Activated T-cell treated with anti-CD3 and anti-CD28 coated beads, Interleukin-2, amount 50 U/mL, for 4 hours (primary cell): ENCODE data around the gene UTF1. TPM values are rescaled to one million over a fixed set of nuclear protein-coding genes. Genes with fewer than 3 reads are reported as not detected.
A peak's percentile ranks its signal among the peaks of the same experiment; 100 is the strongest.
"Not testable (repeated sequence)": the region's sequence is repeated elsewhere in the genome, so short reads cannot be mapped to it uniquely, and the experiment has no call there.

ENCODE experiments used
- ATAC-seq, 2 donors: fragments of 200-7000 bp; cut with Tn5 transposase; one replicate each; pipeline ENCODE4 v1.10.0; 2021
- DNase-seq: peaks from one replicate; pipeline ENCODE4 v3.0.0-alpha.2; 2020
- H3K27me3 Mint-ChIP-seq: one replicate; pipeline ENCODE4 v1.8.0; 2021; ENCODE audit warnings: low read depth, mixed read lengths
- H3K36me3 Mint-ChIP-seq: one replicate; pipeline ENCODE4 v1.8.0; 2022; ENCODE audit warnings: mixed read lengths; ENCODE audit not compliant: insufficient read depth
- H3K4me1 Mint-ChIP-seq: one replicate; pipeline ENCODE4 v1.8.0; 2021; ENCODE audit warnings: low read depth, mixed read lengths
- H3K4me3 Mint-ChIP-seq: one replicate; pipeline ENCODE4 v1.8.0; 2021; ENCODE audit warnings: mild to moderate bottlenecking, moderate library complexity, mixed read lengths
- H3K9me3 Mint-ChIP-seq: one replicate; pipeline ENCODE4 v1.8.0; 2021; ENCODE audit warnings: mixed read lengths
- total RNA-seq, 3 donors: library from RNA; stranded (reverse); gene quantifications; one replicate each; pipeline ENCODE4 v1.2.1, GENCODE V29; 2021

Gene UTF1
- total RNA-seq, 3 donors from 2014 or later = 0.25 TPM; not detected in 2

DNA sequence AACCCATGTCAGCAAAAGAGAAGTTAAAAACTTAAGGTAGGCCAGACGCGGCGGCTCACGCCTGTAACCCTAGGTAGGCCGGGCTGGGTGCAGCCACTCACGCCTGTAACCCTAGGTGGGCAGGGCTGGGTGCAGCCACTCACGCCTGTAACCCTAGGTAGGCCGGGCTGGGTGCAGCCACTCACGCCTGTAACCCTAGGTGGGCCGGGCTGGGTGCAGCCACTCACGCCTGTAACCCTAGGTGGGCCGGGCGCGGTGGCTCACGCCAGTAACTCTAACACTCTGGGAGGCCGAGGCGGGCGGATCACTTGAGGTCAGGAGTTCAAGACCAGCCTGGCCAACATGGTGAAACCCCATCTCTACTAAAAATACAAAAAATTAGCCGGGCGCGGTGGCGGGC, 8.3 kb upstream of the UTF1 start:
- H3K9me3 Mint-ChIP-seq, H3K36me3 Mint-ChIP-seq, DNase-seq, ATAC-seq, H3K4me3 Mint-ChIP-seq: not testable (repeated sequence)
- Mint-ChIP-seq H3K4me1 (peaks cover 12% of the 10 kb centered on the region), H3K27me3 (peaks cover 34% of the 10 kb centered on the region)

DNA sequence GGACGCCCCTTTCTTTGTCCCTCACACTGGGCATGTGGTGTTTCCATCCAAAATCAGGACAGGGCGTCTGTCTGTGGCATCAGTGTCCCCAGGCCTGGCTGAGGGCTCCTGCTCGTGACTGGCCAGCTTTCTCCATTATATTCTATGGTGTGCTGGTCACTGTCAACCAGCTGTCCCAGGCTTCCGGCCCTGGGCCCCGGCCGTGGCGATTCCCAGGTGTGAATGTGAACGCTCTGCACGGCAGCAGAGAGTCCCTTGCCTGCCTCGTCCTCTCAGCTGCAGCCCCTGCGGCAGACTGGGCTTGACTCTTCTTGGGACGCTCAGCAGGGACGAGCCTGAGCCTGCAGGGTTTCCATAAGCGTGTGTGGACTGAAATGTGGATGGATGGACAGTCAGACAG, 5.9 kb upstream of the UTF1 start:
- H3K36me3 Mint-ChIP-seq = no peaks in the 10 kb centered on the region
- H3K27me3 Mint-ChIP-seq = peaks cover 47% of the 10 kb centered on the region
- no peak for DNase-seq
- ATAC-seq = no peak
- peaks cover 13% of the 10 kb centered on the region for H3K4me1 Mint-ChIP-seq
- H3K4me3 Mint-ChIP-seq = no peak overlapping the region
- no peaks in the 10 kb centered on the region for H3K9me3 Mint-ChIP-seq

DNA sequence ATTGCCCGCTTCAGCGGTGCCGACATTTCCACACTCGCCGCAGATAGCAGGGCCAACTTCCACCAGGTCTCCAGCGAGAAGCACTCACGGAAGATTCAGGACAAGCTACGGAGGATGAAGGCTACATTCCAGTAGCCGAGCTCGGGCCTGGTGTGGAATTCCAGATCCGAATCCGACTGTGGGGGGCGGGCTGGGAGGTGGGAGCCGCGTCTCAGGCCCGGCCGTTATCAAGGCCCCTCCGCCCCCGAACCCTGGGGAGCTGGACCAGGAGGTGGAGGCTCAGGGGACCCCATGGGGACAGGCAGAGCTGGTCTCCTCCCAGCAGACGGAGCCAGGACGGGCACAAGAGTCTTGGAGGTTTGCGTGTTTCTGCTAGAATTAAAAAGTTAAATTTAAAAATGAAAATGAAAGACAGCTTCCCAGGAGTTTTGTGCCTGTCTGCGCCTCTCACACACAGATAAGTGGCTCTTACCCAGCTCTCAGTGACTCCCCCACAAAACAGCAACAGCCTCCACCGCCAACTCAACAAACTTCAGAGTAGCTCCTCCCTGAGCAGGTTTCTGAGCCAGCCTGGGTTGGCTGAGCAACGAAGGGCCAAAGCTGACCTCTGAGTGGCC, 5.2 kb upstream of the UTF1 start:
- no peak for ATAC-seq
- no peak for DNase-seq
- H3K9me3 Mint-ChIP-seq = no peaks in the 10 kb centered on the region
- H3K4me3 Mint-ChIP-seq = no peak overlapping the region
- peaks cover 16% of the 10 kb centered on the region for H3K4me1 Mint-ChIP-seq
- no peaks in the 10 kb centered on the region for H3K36me3 Mint-ChIP-seq
- peaks cover 52% of the 10 kb centered on the region for H3K27me3 Mint-ChIP-seq

DNA sequence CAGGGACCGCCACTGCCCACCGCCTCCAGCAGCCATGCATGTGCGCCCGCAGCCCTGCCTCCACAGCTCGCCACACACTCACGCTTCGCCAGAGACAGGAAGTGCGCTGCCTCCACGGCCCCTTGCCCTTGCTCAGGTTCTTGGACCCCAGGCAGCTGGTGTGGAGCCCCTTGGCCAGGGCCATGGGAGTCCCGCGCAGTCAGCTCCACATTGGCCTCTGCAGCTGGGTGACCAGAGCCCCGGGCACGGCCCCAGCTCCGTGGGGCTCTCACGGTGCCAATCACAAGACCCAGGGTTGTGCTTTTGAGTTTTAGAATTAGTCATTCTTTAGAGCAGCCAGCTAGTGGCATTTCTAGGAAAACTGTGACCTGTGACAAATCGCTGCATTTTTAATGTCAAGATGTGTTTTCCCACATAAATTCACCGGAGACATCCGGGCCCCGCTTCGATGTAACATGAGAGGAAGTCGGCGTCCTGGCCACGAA, 4.3 kb upstream of the UTF1 start:
- Mint-ChIP-seq H3K27me3 (peaks cover 54% of the 10 kb centered on the region), H3K4me1 (peaks cover 16% of the 10 kb centered on the region), H3K9me3 (no peaks in the 10 kb centered on the region), H3K36me3 (no peaks in the 10 kb centered on the region), H3K4me3 (peak overlapping the region; percentile 24)
- peak; percentile 25 to 39 for ATAC-seq
- no peak for DNase-seq

DNA sequence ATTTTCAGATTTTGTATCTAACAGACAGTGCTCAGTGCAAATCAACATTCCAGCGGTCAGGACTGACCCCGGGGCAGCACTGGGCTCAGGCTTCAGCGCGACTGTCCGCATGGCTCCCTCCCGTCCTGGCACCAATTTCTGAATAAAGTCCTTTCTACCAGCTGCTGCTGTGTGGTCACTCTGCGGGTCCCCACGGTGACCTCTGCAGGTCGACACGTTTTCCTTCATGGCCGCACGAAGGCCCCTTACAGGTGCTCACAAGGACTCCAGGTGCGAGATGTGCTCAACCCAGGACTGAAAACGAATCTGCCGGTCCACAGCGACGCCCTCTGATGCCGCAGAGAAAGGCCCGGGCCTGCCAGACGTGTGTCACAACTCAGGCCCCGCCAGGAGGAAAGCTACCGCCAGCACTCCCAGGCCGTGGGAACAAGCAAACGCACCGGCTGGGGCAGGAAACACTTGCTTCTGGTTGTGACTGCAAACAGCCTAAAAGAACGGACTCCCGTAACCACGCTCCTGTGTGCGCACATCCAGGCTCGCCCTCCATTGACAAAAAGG, 3.7 kb upstream of the UTF1 start:
- DNase-seq (no peak), ATAC-seq (peak in 1 of 2 donors; percentile 35)
- peaks cover 52% of the 10 kb centered on the region for H3K27me3 Mint-ChIP-seq
- H3K36me3 Mint-ChIP-seq = no peaks in the 10 kb centered on the region
- H3K4me3 Mint-ChIP-seq = peak overlapping the region; percentile 24
- H3K4me1 Mint-ChIP-seq = peaks cover 16% of the 10 kb centered on the region
- H3K9me3 Mint-ChIP-seq = no peaks in the 10 kb centered on the region

DNA sequence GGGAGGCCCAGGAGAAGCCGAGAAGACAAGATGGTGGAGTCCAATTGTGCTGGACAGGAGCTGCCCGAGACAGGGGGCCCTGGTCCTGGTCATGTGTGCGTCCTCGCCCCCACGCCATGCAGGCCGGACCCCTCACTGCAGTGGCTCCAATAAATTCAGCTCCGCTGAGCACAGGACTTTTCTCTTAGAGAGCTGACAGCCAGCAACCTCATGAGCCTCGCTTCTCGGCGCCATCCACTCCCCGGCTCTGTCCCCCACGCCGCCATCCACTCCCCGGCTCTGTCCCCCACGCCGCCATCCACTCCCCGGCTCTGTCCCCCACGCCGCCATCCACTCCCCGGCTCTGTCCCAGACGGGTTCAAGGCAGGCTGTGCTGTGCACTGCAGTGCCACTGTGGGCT, 2.8 kb upstream of the UTF1 start:
- ATAC-seq (no peak), DNase-seq (no peak)
- Mint-ChIP-seq H3K4me3 (no peak overlapping the region), H3K36me3 (no peaks in the 10 kb centered on the region), H3K9me3 (no peaks in the 10 kb centered on the region), H3K27me3 (peaks cover 58% of the 10 kb centered on the region), H3K4me1 (peaks cover 18% of the 10 kb centered on the region)

DNA sequence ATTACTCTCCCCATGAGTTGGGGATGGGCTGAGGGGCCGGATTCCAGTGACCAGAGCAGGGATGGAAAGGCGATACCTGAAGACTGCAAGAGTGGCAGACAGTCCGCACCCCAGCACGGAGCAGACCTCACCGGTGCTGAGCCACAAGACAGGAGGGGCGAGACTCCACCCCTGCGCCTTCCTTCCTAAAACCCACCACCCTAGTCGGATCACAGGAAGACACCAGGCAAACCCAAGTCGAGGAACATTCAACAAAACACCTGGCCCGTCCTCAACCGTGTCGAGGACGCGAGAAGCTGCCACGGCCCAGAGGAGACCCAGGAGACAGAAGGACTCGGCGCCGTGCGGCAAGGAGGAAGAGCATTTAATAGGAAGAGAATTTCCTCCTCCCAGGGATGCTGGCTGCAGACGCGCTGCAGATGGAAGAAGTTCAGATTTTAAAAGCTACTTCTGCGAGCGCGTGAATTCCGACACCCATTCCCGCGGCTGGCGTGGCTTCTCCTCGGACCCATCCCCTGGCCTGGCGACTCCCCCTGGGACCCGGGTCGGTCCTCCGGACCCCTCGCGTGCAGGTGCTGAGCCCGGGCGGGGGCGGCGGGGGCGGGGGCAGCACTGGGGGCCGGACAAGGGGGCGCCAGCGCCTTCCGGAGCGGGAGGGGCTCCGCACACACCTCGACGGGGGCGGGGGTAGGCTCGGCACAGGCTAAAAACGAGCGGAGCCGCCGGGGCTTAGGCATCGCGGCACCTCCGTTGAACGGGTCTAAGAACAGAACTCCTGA, 563 bp upstream of the UTF1 start:
- H3K4me3 Mint-ChIP-seq = no peak overlapping the region
- DNase-seq = no peak
- peaks cover 71% of the 10 kb centered on the region for H3K27me3 Mint-ChIP-seq
- no peaks in the 10 kb centered on the region for H3K9me3 Mint-ChIP-seq
- ATAC-seq = peak in 1 of 2 donors; percentile 13
- peaks cover 20% of the 10 kb centered on the region for H3K4me1 Mint-ChIP-seq
- no peaks in the 10 kb centered on the region for H3K36me3 Mint-ChIP-seq

DNA sequence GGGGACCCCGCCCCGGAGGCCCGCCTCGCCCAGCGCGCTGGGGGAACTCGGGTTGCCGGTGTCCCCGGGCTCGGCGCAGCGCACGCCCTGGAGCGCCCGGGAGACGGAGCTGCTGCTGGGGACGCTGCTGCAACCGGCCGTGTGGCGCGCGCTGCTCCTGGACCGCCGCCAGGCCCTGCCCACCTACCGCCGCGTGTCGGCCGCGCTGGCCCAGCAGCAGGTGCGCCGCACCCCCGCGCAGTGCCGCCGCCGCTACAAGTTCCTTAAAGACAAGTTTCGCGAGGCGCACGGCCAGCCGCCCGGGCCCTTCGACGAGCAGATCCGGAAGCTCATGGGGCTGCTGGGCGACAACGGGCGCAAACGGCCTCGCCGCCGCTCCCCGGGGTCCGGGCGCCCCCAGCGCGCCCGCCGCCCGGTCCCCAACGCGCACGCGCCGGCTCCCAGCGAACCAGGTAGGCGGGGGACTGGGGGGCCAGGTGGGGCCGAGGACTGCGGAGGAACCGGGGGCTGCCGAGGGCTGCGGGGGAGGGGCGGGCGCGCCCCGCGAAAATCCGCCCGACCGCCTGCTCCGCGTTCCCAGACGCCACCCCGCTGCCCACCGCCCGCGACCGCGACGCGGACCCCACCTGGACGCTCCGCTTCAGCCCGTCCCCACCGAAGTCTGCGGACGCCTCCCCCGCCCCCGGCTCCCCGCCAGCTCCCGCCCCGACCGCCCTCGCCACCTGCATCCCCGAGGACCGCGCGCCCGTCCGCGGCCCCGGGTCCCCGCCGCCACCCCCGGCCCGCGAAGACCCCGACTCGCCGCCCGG, 574 bp downstream of the UTF1 start:
- Mint-ChIP-seq H3K4me3 (no peak overlapping the region), H3K27me3 (peaks cover 72% of the 10 kb centered on the region), H3K9me3 (no peaks in the 10 kb centered on the region), H3K36me3 (no peaks in the 10 kb centered on the region), H3K4me1 (peaks cover 23% of the 10 kb centered on the region)
- DNase-seq = no peak
- peak in 1 of 2 donors; percentile 44 for ATAC-seq

DNA sequence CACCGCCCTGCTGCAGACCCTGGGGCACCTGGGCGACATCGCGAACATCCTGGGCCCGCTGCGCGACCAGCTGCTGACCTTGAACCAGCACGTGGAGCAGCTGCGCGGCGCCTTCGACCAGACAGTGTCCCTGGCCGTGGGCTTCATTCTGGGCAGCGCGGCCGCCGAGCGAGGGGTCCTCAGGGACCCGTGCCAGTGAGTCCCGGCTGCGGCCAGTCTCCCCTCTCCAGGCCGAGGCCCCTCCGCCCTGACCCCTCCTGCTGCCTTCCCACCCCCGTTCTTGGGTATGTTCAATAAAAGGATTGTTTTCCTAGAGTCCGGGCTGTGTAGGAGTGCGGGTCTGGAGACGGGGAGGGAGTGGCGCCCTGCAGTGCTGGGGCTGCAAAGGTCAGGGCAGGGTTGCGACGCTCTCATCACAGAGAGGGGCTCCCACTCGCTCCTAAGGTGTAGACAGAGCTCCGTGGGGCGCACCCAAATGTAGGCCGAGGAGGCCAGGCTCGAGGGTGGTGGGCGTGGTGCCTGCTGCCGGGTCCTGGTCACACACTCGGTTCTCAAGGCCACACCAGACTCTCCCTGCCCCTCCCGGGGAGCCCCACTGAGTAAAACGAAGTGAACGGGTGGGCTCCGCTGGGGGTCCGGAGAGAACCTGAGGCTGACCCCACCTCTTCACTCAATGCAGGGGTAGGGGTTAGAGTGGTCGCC, 1.4 kb downstream of the UTF1 start:
- Mint-ChIP-seq H3K4me3 (no peak overlapping the region), H3K27me3 (peaks cover 64% of the 10 kb centered on the region), H3K4me1 (peaks cover 19% of the 10 kb centered on the region), H3K9me3 (no peaks in the 10 kb centered on the region), H3K36me3 (no peaks in the 10 kb centered on the region)
- no peak for DNase-seq
- no peak for ATAC-seq

DNA sequence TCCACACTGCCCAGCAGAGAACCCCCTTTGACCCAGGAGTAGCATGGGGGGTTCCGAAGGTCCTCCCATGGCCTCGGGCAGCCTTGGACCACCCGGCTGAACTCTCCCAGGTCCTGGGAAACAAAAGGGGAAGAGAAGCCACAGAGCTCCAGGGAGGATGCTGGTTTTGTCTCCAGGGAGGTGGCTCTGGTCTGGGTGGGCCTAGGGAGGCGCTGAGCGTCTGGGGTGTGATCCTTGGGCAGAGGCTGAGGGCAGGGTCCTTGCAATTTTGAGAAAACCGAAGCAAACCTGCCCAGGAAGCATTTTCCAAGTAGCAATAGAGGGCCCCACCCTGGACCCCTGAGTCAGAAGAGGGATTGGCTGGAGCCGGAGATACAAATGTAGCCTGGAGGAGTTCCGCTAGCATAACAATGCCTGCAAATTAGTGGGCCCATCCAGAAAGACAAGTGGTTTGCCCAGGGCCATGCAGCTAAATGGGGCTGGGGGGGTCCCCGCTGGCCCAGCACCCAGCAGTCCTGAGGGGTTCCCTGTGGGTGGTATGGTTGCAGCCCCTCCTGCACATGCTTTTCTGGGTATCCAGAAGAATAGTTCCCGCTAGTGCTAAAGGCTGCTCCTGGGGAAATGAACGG, 2.0 kb downstream of the UTF1 start:
- DNase-seq (no peak), ATAC-seq (no peak)
- H3K4me3 Mint-ChIP-seq = no peak overlapping the region
- no peaks in the 10 kb centered on the region for H3K9me3 Mint-ChIP-seq
- no peaks in the 10 kb centered on the region for H3K36me3 Mint-ChIP-seq
- H3K27me3 Mint-ChIP-seq = peaks cover 57% of the 10 kb centered on the region
- peaks cover 16% of the 10 kb centered on the region for H3K4me1 Mint-ChIP-seq

DNA sequence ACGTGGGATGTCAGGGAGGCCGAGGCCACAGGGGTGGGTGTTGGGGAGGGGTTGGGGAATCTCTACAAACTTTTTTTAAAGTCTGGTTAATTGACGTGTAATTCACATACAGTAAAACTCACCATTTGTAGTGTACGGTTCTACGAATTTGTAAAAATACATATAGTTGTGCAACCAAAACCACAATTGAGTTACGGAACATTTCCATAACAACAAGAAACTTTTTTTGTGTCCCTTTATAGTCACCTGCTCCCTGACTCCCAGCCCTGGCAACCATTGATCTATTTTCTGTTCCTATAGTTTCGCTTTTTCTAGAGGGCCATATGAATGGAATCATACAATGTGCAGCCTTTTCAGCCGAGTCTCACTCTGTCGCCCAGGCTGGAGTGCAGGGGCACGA, 4.8 kb downstream of the UTF1 start:
- not testable (repeated sequence) for H3K36me3 Mint-ChIP-seq, H3K9me3 Mint-ChIP-seq, ATAC-seq, DNase-seq
- peaks cover 12% of the 10 kb centered on the region for H3K4me1 Mint-ChIP-seq
- H3K27me3 Mint-ChIP-seq = peaks cover 48% of the 10 kb centered on the region
- peak overlapping the region; percentile 55 for H3K4me3 Mint-ChIP-seq

DNA sequence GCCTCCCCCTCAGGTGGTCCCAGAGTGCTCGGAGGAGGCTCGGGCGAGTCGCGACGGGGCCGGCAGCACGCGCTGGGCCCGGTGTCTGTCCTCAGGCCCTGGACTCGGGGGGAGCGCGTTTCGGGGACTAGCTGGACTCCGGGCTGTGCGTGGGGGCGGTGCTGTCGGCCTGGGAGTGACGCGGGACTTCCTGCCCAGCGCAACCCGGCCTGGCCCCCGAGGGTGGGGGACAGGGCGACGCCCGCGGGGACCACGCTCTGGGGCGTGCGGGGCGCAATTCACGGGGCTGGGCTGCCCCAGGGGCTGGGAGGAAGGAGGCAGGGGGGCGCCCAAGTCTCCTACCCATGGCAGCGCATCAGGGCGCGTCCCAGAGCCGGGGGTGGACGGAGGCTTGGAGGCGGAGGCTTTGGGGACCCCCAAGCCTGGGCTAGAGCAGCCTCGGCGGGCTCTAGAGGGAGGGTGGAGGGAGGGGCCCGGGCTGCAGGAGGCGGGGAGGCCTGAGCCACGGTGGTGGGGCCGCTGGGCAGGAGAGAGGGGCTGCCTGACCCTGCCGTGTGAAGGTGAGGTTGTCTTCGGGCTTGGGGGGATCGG, 5.3 kb downstream of the UTF1 start:
- H3K4me1 Mint-ChIP-seq = peaks cover 12% of the 10 kb centered on the region
- H3K4me3 Mint-ChIP-seq = peak overlapping the region; percentile 55
- no peak for DNase-seq
- no peaks in the 10 kb centered on the region for H3K36me3 Mint-ChIP-seq
- ATAC-seq = peak; percentile 10 to 15
- peaks cover 53% of the 10 kb centered on the region for H3K27me3 Mint-ChIP-seq
- no peaks in the 10 kb centered on the region for H3K9me3 Mint-ChIP-seq

DNA sequence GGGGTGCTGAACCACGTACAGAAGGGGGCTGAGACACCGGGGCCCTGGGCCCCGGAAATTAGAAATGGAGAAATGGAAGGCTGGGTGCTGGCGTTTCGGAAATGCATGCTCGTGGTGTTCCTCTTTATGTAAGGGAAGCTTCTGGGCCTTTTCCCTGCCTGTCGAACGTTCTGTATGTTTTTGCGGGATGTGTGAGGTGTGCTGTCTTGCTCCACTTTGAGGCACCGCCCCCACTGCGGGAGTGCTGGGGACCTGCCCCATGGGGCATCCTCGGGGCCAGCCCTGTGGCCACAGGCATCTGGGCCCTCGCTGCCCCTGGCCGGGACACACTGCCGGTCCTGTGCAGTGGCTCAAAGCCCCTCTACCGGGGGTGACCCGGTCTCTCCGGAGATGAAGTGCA, 5.9 kb downstream of the UTF1 start:
- H3K9me3 Mint-ChIP-seq = no peaks in the 10 kb centered on the region
- DNase-seq = no peak
- ATAC-seq = no peak
- peaks cover 15% of the 10 kb centered on the region for H3K4me1 Mint-ChIP-seq
- H3K27me3 Mint-ChIP-seq = peaks cover 56% of the 10 kb centered on the region
- H3K36me3 Mint-ChIP-seq = peaks cover 2% of the 10 kb centered on the region
- peak overlapping the region; percentile 40 for H3K4me3 Mint-ChIP-seq
